Amniotic stem cell (primary cell): ENCODE measurements around the gene EDDM13.
"Not testable (repeated sequence)": the region's sequence is repeated elsewhere in the genome, so short reads cannot be mapped to it uniquely, and the experiment has no call there.

ENCODE experiments used
- DNase-seq: peaks from one replicate; lab custom pipeline; 2025; lab: John Stamatoyannopoulos, UW

Gene EDDM13

GRCh38 chr19:56272161-56272798 is at the start of gene EDDM13:
TSS of gene EDDM13 (plus strand) at chr19:56272748. CDS start at chr19:56272835, 87 bp downstream.
- no peak for DNase-seq

- no peak for DNase-seq
Observed at GRCh38 chr19:56222901-56223300, 49.6 kb upstream of the EDDM13 start.

- no peak for DNase-seq
Observed at GRCh38 chr19:56223481-56223880, 49.1 kb upstream of the EDDM13 start.

GRCh38 chr19:56245121-56245740 is 27.3 kb upstream of the EDDM13 start:
- no peak for DNase-seq

- not testable (repeated sequence) for DNase-seq
Observed at GRCh38 chr19:56245764-56246163, 26.8 kb upstream of the EDDM13 start.

GRCh38 chr19:56248736-56249338 is 23.7 kb upstream of the EDDM13 start:
- DNase-seq = not testable (repeated sequence)

GRCh38 chr19:56252699-56253422 is 19.7 kb upstream of the EDDM13 start:
- DNase-seq = peak; percentile 0

- peak; percentile 47 for DNase-seq
Observed at GRCh38 chr19:56253737-56254136, 18.8 kb upstream of the EDDM13 start.

GRCh38 chr19:56258272-56258671 is 14.3 kb upstream of the EDDM13 start:
- DNase-seq = no peak

GRCh38 chr19:56261145-56261544 is 11.4 kb upstream of the EDDM13 start:
- no peak for DNase-seq

GRCh38 chr19:56261932-56262331 is 10.6 kb upstream of the EDDM13 start:
- not testable (repeated sequence) for DNase-seq

GRCh38 chr19:56263319-56263718 is 9.2 kb upstream of the EDDM13 start:
- no peak for DNase-seq

- no peak for DNase-seq
Observed at GRCh38 chr19:56266051-56266450, 6.5 kb upstream of the EDDM13 start.

- DNase-seq = no peak
Observed at GRCh38 chr19:56269348-56269747, 3.2 kb upstream of the EDDM13 start.

GRCh38 chr19:56270676-56271075 is 1.9 kb upstream of the EDDM13 start:
- no peak for DNase-seq

GRCh38 chr19:56271151-56271550 is 1.4 kb upstream of the EDDM13 start:
- no peak for DNase-seq

GRCh38 chr19:56273563-56274117 is 1.1 kb downstream of the EDDM13 start:
- DNase-seq = no peak

- no peak for DNase-seq
Observed at GRCh38 chr19:56282809-56283208, 10.3 kb downstream of the EDDM13 start.

- DNase-seq = no peak
Observed at GRCh38 chr19:56284746-56285145, 12.2 kb downstream of the EDDM13 start.

- no peak for DNase-seq
Observed at GRCh38 chr19:56290104-56290503, 17.6 kb downstream of the EDDM13 start.

- no peak for DNase-seq
Observed at GRCh38 chr19:56291867-56292266, 19.3 kb downstream of the EDDM13 start.

- no peak for DNase-seq
Observed at GRCh38 chr19:56294549-56294948, 22.0 kb downstream of the EDDM13 start.
